ENCODE measurements around the gene PRR22. TPM values are rescaled to one million over a fixed set of nuclear protein-coding genes. Genes with fewer than 3 reads are reported as not detected.

PRR22 gene
- total RNA-seq, 1 donor from 2014 or later, result 0.39 TPM

GRCh38 chr19:5814123-5814851, 29.7 kb upstream of the PRR22 start:
- DNase-seq (ENCODE audit: low read depth in 2 of 2), result no peak

- no peak for DNase-seq (ENCODE audit: low read depth in 2 of 2)
These were observed 26.6 kb upstream of the PRR22 start for GRCh38 chr19:5811117-5811516.

- no peak for DNase-seq (ENCODE audit: low read depth in 2 of 2)
These were observed 24.9 kb upstream of the PRR22 start for GRCh38 chr19:5809469-5809868.

DNA sequence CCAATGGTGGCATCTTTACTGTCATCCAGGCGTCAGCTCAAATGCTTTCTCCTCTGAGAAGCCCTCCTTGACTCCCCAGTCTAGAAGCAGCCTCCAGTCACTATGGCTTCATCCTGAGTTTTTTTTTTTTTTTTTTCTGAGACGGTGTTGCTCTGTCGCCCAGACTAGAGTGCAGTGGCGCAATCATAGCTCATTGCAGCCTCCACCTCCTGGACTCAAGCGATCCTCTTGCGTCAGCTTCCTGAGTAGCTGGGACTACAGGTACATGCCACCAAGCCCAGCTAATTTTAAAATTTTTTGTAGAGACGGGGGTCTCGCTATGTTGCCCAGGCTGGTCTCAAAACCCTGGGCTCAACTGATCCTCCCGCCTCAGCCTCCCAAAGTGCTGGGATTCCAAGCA, 24.5 kb upstream of the PRR22 start:
- DNase-seq (ENCODE audit: low read depth in 2 of 2), result no peak

- no peak for DNase-seq (ENCODE audit: low read depth in 2 of 2)
These were observed 23.7 kb upstream of the PRR22 start for GRCh38 chr19:5808120-5808816.

DNA sequence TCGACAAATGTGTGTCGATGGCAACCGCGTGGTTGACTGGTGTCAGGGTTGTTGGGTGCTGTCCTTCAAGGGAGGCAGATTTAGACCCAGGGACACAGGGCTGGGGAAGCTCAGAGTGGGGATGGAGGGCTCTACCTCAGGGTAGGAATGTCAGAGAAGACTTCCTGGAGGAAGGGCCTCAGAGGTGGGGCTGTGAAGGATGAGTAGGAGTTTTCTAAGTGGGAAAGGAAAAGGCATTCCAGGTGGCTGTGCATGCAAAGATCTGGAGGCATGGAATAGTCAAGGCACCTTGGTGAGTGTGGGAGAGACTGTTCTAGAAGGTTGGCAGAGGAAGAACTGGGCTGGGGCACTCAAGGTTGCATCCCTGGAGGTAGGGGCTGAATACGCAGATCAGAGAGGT, 22.4 kb upstream of the PRR22 start:
- DNase-seq (ENCODE audit: low read depth in 2 of 2), result no peak

- DNase-seq (ENCODE audit: low read depth in 2 of 2), result no peak
These were observed 21.6 kb upstream of the PRR22 start for GRCh38 chr19:5806133-5806489.

DNA sequence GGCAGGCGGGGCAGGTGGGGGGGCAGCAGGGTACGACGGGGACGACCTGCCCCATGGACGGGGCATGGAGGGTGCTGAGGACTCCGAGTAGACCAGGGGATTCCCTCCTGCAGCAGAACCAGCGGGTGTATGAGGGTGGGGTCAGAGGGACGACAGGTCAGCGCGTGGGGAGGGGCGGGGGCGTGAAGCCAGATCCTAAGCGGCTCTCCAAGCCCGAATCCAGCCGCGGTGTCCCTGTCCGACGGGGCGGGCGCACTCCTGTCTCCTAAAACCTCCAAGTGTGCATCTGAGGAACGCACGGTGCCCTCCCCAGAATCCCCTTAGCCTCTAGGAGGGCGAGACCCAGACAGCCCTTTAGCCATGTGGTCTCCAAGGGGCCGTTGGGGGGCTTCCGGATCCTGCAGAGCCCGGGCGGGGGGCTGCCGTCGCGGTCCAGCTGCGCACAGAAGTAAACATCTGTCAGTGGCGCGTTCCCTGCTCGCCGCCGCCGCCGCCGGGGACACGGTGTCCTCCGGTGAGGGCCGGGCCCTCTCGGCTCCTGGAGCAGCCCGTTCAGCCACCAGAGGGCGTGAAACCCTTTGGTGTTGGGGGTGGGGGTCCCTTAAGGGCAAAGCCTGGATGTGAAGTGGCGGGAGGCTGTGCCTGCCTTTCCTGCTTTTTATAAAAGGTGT, 21.1 kb upstream of the PRR22 start:
- DNase-seq (ENCODE audit: low read depth in 2 of 2), result peak in 1 of 2 donors; percentile 55

DNA sequence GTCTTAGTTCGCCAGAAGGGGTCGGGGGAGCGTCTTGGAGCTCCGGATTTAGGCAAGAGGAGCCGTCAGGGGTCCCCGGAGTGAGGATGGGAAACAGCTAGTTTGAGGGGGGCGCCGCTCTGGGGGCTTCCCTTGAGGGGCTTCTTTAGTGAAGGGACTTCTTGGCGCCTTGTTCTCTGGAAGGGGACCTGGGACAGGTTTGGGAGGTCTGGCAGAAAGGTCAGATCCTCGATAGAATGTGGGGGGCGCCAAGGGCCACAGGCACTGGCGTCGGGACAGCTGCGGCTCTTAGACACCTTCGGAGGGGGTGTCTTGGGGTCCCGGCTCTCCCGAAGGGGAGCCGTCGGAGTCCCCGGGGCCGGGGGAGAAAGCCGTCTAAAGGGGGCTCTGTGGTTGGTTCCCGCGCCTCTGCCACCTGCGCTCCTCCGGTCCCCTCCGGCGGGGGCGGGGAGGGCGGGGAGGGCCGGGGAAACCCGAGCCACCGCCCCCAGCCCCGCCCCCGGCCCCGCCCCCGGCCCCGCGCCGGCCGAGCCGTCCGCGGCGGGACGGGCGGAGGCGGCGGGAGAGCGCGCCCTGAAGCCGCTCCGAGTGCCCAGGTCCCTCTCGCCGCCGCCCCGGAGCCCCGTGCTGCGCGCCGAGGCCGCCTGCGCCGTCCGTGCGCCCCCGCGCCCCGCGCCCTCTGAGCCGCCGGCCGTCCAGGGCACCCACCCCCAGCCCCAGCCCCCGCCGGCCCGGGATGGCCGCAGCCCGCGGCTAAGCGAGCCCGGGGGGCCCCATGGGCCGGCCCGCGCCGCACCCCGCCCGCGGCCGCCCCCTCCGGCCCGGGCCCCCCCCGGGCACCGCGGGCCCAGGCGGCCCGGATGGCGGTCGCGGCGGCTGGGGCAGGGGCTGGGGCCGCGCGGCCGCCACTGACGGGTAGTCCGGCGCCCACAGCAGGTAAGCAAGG, 20.2 kb upstream of the PRR22 start, which contains the start of gene NRTN:
Gene NRTN (plus strand): TSS at position 552 of the 946 bp plus-strand sequence. CDS start 19,099 bp downstream, outside the sequence.
- no peak for DNase-seq (ENCODE audit: low read depth in 2 of 2)

DNA sequence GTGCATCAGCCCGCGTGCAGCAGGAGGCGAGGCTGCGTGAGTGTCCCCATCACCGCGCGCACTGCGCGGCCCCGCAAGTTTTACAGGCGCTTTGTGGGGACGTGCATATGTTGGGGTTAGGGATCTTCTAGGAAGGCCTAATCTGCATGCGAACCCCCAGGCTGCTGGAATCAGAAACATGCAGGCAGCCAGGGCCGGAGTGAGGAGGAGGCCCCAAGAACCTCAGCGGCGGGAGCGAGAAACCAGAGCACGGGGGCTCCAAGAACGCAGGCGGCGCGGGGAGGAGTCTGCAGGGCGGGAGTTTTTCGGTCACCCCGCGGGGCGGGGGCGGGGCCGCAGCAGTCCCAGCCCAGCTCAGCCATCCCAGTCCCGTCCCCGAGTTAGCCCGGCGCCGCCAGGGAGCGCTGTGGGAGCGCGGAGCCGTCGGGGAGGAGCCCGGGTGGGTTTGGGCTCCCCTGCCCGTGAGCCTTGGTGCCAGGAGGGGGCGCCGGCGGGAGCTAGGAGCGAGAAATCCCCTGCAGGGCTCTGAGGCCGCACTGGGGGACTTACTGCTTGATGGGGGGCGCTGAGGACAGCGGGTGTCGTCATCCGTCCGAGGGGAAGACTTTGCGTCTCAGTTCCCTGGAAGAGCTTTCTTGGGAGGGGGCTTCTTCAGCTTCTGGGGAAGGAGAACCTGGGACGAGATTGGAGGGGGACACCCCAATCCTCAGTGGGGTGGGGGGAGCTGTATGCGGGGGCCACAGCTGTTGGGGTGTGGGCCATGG, 19.4 kb upstream of the PRR22 start:
- DNase-seq (ENCODE audit: low read depth in 2 of 2), result peak; percentile 67 to 88

- DNase-seq (ENCODE audit: low read depth in 2 of 2), result no peak
These were observed 18.9 kb upstream of the PRR22 start for GRCh38 chr19:5803441-5803751.

GRCh38 chr19:5801796-5802619, 17.5 kb upstream of the PRR22 start:
- no peak for DNase-seq (ENCODE audit: low read depth in 2 of 2)

GRCh38 chr19:5800361-5801270, 16.1 kb upstream of the PRR22 start:
- DNase-seq (ENCODE audit: low read depth in 2 of 2), result no peak

DNA sequence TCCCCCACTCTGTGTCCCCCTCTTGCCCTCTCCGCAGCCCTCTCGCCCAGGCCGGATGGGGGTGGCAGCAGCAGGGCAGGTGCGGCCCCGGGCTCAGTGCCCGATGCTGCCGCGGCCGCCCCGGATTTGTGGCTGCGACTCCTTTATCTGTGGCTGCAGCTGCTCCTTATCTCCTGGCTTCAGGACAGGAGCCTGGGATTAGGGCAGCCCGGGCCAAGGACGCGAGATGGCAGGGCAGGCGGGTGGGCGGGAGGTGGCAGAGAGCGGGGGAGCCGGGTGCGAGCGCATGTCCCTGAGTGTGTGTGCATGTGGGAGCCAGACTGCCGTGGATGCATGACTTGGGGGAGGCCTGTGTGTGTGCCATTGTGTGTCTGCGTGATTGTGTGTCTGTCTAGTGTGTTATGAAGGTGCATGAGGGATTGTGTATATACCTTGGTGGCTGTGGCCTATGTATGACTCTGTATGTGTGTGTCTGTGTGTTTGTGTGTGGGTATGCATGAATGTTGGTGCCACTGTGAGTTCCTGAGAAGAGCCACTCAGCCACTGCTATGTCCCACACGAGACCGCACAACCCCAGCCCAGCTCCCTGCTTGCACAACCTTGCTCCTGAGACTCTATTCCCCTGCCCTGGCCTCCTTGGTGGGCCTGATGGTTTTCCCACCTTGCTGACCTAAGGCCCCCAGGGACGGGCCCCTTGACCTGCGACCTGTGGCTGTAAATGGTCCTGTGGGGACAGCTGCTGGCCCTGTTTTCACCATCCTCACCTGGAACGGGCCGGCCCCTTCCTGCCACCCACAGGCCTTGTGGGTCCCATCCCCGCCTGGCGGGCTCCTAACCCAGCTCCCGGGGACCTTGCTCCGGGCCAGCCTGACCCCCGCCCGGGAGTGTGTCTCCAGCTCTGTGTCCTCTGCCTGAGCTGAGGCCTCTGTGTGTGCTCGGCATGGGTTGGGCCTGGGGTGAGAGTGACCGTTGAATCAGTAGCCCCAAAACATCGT, 15.0 kb upstream of the PRR22 start:
- no peak for DNase-seq (ENCODE audit: low read depth in 2 of 2)

DNA sequence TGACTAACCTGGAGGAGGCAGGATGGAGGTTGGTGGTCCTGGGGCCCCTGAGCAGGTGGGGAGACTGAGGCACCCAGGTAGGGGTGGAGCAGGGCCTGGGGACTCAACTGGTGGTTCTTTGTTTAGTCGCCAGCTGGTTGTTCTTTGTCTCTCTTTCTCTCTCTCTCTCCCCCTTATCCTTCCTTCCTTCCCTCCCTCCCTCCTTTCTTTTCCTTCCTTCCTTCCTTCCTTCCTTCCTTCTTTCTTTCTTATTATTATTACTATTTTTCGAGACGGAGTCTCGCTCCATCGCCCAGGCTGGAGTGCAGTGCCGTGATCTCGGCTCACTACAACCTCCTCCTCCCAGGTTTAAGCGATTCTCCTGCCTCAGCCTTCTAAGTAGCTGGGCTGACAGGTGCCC, 13.7 kb upstream of the PRR22 start:
- DNase-seq (ENCODE audit: low read depth in 2 of 2), result no peak

DNA sequence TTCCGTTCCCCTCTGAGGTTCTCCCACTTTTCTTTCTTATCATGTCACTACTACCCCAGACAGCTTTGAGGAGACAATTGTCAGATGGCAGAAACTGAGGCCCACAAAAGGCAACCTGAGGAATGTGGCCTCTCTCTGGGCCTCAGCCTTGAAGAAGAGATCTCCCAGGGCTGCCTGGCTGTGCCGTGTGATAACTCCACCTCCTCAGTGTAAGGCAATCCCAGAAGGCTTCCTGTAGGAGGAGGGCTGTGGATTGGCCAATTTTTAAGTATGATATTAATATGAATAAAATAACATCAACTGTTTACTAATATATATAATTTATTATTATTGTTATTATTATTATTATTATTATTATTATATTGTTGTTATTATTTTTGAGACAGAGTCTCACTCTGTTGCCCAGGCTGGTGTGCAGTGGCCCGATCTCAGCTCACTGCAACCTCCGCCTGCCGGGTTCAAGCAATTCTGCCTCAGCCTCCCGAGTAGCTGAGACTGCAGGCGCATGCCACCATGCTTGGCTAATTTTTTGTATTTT, 10.9 kb upstream of the PRR22 start:
- no peak for DNase-seq (ENCODE audit: low read depth in 2 of 2)

DNA sequence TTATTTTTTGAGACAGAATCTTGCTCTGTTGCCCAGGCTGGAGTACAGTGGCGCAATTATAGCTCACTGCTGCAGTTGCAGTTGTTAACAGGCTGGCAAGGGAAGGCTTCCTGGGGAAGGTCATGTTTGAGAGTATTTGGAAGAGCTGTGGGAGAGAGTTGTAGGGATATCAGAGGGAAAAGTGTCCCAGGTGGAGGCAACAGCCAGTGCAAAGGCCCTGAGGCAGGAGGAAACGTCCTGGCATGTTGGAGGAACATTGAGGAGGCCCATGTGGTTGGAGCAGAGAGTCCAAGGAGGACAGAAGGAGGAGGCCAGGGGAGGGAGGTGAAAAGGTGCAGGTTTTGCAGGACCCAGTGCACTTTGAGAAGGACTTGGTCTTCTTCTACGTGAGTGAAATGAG, 8.6 kb upstream of the PRR22 start:
- no peak for DNase-seq (ENCODE audit: low read depth in 2 of 2)

Measured in dermis microvascular lymphatic vessel endothelial cell (primary cell).